T-helper 1 cell treated with Interleukin-12 subunit alpha and Interleukin-12 subunit beta and Interleukin-4 antibody, amounts not matched to agents 30 μg/mL and 1 μg/mL, for 36 hours (primary cell): ENCODE results near the gene UBE2Q2.

ENCODE experiments used
- H3K27ac Mint-ChIP-seq: one replicate; pipeline ENCODE4 v1.8.0; 2021; ENCODE audit warnings: mild to moderate bottlenecking, mixed read lengths
- H3K27me3 Mint-ChIP-seq: one replicate; pipeline ENCODE4 v1.8.0; 2021; ENCODE audit warnings: low read depth, mixed read lengths
- H3K36me3 Mint-ChIP-seq: one replicate; pipeline ENCODE4 v1.8.0; 2021; ENCODE audit warnings: low read depth, mixed read lengths
- H3K4me1 Mint-ChIP-seq: one replicate; pipeline ENCODE4 v1.8.0; 2021; ENCODE audit warnings: low read depth, mixed read lengths
- H3K4me3 Mint-ChIP-seq: one replicate; pipeline ENCODE4 v1.8.0; 2021; ENCODE audit warnings: mild to moderate bottlenecking, moderate library complexity, mixed read lengths
- H3K9me3 Mint-ChIP-seq: one replicate; pipeline ENCODE4 v1.8.0; 2021; ENCODE audit warnings: mixed read lengths

UBE2Q2 gene

DNA sequence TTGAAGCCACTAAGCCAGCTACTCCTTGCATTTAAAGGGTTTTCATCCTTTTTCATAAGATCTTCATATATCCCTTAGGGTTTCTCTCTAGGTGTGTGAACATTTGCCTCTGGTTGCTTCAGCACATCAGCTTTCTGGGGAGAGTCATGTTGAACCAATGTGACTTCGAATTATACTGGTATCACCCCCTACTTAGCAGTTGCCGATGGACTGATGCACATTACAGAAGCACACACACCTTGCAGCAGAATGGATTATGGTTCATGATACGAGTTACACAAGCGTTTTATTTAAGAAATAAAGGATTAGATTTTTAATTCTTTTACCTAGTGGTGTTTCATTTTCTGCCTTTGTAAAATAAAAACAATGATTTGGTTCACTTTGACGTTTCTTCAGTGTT is 100.0 kb downstream of the UBE2Q2 start:
- Mint-ChIP-seq H3K36me3 (peaks cover 18% of the 10 kb centered on the region), H3K27ac (no peak overlapping the region), H3K9me3 (no peaks in the 10 kb centered on the region), H3K27me3 (peaks cover 14% of the 10 kb centered on the region), H3K4me1 (no peaks in the 10 kb centered on the region), H3K4me3 (no peak overlapping the region)

DNA sequence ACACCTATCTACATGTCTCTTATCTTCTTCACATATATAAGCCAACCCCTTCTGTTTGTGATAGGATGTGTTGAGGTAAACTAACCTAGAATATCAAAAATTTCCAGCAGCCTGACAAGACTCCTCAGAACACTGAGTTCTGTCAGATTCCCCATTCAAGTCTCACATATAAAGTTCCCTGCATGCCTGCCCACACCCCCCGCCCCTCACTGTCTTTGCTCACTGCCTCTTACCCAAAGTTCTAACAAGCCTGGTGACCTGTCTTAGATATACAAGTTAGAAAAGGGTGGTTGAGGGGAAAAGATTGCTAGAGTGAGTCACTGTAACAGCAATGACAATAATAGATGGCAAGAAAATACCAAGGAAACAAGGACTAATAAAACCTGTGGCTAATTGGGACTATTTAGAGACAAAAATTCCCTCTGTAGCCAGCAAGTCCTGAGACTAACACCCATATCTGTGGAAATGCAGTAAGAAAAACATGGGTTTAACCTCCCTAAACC is 100.5 kb downstream of the UBE2Q2 start:
- Mint-ChIP-seq H3K27me3 (peaks cover 14% of the 10 kb centered on the region), H3K4me3 (no peak overlapping the region), H3K27ac (no peak overlapping the region), H3K36me3 (peaks cover 12% of the 10 kb centered on the region), H3K4me1 (no peaks in the 10 kb centered on the region), H3K9me3 (no peaks in the 10 kb centered on the region)

DNA sequence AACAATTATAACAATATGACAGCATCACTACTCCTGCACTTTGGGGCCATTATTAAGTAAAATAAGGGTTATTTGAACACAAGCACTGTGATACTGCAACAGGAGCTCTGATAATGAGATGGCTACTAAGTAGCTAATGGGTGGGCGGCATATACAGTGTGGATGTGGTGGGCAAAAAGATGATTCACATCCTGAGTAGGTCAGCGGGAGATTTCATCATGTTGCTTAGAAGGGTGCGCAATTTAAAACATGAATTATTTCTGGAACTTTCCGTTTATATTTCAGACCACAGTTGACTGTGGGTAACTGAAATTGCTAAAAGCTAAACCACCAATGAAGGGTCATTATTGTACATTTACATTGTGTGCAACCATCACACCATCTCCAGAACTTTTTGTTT is 102.7 kb downstream of the UBE2Q2 start:
- no peak overlapping the region for H3K27ac Mint-ChIP-seq
- H3K36me3 Mint-ChIP-seq, result no peaks in the 10 kb centered on the region
- no peak overlapping the region for H3K4me3 Mint-ChIP-seq
- no peaks in the 10 kb centered on the region for H3K4me1 Mint-ChIP-seq
- peaks cover 26% of the 10 kb centered on the region for H3K27me3 Mint-ChIP-seq
- H3K9me3 Mint-ChIP-seq, result no peaks in the 10 kb centered on the region

DNA sequence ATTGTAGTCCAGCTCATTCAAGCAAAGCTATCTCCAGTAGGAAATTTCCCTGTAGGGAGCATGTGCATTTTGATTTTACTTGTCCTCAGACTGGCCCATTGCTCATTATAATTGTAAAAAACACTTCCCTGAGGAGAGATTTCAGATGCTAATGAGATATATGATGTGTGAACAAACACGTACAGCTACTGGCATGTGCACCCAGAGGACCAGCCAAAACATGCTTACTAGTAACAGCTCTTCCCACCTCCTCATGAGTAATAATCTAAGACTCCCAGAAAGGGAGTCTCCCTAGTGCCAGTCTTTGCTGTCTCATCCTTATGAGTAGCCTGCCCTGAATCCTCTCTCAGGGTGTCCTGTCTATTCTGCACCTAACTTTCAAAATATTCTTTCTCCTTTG is 103.8 kb downstream of the UBE2Q2 start:
- Mint-ChIP-seq H3K36me3 (no peaks in the 10 kb centered on the region), H3K9me3 (no peaks in the 10 kb centered on the region), H3K27ac (no peak overlapping the region), H3K4me1 (no peaks in the 10 kb centered on the region), H3K4me3 (no peak overlapping the region), H3K27me3 (peaks cover 32% of the 10 kb centered on the region)

DNA sequence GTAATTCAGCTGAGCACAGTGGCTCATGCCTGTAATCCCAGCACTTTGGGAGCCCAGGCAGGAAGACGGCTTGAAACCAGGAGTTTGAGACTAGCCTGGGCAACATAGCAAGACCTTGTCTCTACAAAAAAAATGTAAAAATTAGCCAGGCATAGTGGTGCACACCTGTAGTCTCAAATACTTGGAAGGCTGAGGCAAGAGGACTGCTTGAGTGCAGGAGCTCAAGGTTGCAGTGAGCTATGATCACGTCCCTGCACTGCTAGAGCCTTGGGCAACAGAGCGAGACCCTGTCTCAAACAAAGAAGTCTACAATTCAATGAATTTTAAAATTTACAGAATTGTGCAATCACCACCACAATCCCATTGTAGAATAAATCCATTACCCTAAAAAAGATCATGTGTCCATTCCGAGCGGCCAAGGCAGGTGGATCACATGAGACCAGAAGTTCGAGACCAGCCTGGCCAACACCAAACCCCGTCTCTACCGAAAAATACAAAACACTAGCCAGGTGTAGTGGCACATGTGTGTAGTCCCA is 105.6 kb downstream of the UBE2Q2 start:
- Mint-ChIP-seq H3K27me3 (peaks cover 47% of the 10 kb centered on the region), H3K4me3 (no peak overlapping the region), H3K27ac (no peak overlapping the region), H3K36me3 (no peaks in the 10 kb centered on the region), H3K9me3 (no peaks in the 10 kb centered on the region), H3K4me1 (peaks cover 2% of the 10 kb centered on the region)
